ENCODE measurements around the gene CUL5.

DNA sequence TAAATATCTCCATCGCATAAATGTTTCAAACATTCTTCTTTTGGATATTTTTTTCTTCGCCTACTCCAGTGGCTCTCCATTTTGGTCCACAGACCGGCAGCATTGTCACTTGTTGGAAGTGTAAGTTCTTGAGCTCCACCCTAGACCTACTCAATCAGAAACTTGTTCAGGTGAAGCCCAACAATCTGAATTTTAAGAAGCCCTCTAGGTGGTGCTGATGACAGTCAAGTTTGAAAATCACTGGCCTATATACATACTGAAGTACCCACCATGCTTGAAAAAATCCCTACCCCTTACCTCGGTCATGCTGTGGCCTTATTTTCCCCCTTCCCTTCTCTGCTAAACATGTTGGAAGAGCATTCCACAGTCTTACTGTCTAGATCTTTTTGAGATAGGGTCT is 102.4 kb downstream of the CUL5 start:
- no peak for TF ChIP-seq POLR2A (IDR thresholded peaks at IDR 0.05; ENCODE audit: low read length)
- TF ChIP-seq GATA1 (IDR thresholded peaks at IDR 0.05; ENCODE audit: low read depth, low read length): no peak
